HT-29 (cell line): ENCODE data around the gene CTLA4. TPM values are rescaled to one million over a fixed set of nuclear protein-coding genes. Genes with fewer than 3 reads are reported as not detected.

Experiments
- total RNA-seq: library from RNA; depleted of rRNA; stranded (reverse); fragments of >200 nt; shearing (Covaris generic); gene quantifications from 2 replicates; pipeline ENCODE4 v1.2.3, GENCODE V29; 2014; rRNA removed

CTLA4 gene
- total RNA-seq, 1 experiment from 2014 or later = not detected

Other genes with a start within 250 kb of the CTLA4 start
- not detected in 2 replicates for gene CD28, start 161.1 kb upstream of the CTLA4 start, total RNA-seq
- gene ICOS, start 69.0 kb downstream of the CTLA4 start, total RNA-seq = not detected in 2 replicates